ENCODE results near the gene CHAT.
A peak's percentile ranks its signal among the peaks of the same experiment; 100 is the strongest.

CHAT gene

GRCh38 chr10:49620286-49620810 is 6.5 kb downstream of the CHAT start:
- DNase-seq = no peak
- TF ChIP-seq, protein P1, sequence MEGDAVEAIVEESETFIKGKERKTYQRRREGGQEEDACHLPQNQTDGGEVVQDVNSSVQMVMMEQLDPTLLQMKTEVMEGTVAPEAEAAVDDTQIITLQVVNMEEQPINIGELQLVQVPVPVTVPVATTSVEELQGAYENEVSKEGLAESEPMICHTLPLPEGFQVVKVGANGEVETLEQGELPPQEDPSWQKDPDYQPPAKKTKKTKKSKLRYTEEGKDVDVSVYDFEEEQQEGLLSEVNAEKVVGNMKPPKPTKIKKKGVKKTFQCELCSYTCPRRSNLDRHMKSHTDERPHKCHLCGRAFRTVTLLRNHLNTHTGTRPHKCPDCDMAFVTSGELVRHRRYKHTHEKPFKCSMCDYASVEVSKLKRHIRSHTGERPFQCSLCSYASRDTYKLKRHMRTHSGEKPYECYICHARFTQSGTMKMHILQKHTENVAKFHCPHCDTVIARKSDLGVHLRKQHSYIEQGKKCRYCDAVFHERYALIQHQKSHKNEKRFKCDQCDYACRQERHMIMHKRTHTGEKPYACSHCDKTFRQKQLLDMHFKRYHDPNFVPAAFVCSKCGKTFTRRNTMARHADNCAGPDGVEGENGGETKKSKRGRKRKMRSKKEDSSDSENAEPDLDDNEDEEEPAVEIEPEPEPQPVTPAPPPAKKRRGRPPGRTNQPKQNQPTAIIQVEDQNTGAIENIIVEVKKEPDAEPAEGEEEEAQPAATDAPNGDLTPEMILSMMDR (IDR thresholded peaks at IDR 0.05; ENCODE audit: low read depth, low read length) = no peak
- no peaks in the 10 kb centered on the region for H3K9me3 ChIP-seq
- peaks cover 41% of the 10 kb centered on the region for H3K4me1 ChIP-seq
- no peaks in the 10 kb centered on the region for H3K36me3 ChIP-seq
- H3K4me3 ChIP-seq (ENCODE audit: low read depth, low read length) = no peak overlapping the region
- H3K27me3 ChIP-seq = no peaks in the 10 kb centered on the region

GRCh38 chr10:49620841-49621378 is 7.1 kb downstream of the CHAT start:
- no peaks in the 10 kb centered on the region for H3K27me3 ChIP-seq

GRCh38 chr10:49621561-49621960 is 7.7 kb downstream of the CHAT start:
- no peak for DNase-seq
- no peaks in the 10 kb centered on the region for H3K36me3 ChIP-seq
- H3K4me3 ChIP-seq (ENCODE audit: low read depth, low read length) = no peak overlapping the region
- TF ChIP-seq, protein P1 (IDR thresholded peaks at IDR 0.05; ENCODE audit: low read depth, low read length) = no peak
- no peaks in the 10 kb centered on the region for H3K9me3 ChIP-seq
- H3K27me3 ChIP-seq = no peaks in the 10 kb centered on the region
- H3K4me1 ChIP-seq = peaks cover 30% of the 10 kb centered on the region

More at GRCh38 chr10:49620841-49621378, 7.1 kb downstream of the CHAT start:
- H3K4me3 ChIP-seq (ENCODE audit: low read depth, low read length) = no peak overlapping the region
- H3K9me3 ChIP-seq = no peaks in the 10 kb centered on the region
- H3K36me3 ChIP-seq = no peaks in the 10 kb centered on the region
- TF ChIP-seq, protein P1 (IDR thresholded peaks at IDR 0.05; ENCODE audit: low read depth, low read length) = no peak
- peaks cover 35% of the 10 kb centered on the region for H3K4me1 ChIP-seq
- peak; percentile 77 for DNase-seq

- no peak overlapping the region for H3K4me3 ChIP-seq (ENCODE audit: low read depth, low read length)
Measured at GRCh38 chr10:49622426-49623425, 8.9 kb downstream of the CHAT start.

DNA sequence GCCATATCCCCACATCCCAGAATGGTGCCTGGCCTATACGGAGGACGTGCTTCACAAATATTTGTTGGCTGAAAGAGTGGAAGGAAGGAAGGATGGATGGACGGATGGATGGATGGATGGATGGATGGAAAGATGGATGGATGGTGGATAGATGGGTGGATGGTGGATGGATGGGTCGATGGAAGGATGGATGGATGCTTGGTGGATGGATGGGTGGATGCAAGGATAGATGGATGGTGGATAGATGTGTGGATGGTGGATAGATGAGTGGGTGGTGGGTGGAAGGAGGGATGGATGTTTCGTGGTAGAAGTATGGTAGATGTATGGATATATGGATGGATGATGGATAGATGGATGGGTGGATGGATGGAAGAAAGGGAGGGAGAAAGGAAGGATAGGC is 10.8 kb downstream of the CHAT start:
- no peaks in the 10 kb centered on the region for H3K27me3 ChIP-seq

More at GRCh38 chr10:49622426-49623425, 8.9 kb downstream of the CHAT start:
- DNase-seq = no peak
- H3K4me1 ChIP-seq = peaks cover 20% of the 10 kb centered on the region
- no peaks in the 10 kb centered on the region for H3K27me3 ChIP-seq
- TF ChIP-seq, protein P1 (IDR thresholded peaks at IDR 0.05; ENCODE audit: low read depth, low read length) = no peak
- H3K9me3 ChIP-seq = no peaks in the 10 kb centered on the region
- H3K36me3 ChIP-seq = no peaks in the 10 kb centered on the region

More for the DNA sequence above, 10.8 kb downstream of the CHAT start:
- Histone ChIP-seq H3K4me1 (peaks cover 25% of the 10 kb centered on the region), H3K9me3 (no peaks in the 10 kb centered on the region), H3K4me3 (ENCODE audit: low read depth, low read length) (no peak overlapping the region), H3K36me3 (no peaks in the 10 kb centered on the region)
- TF ChIP-seq, protein P1 (IDR thresholded peaks at IDR 0.05; ENCODE audit: low read depth, low read length) = no peak
- no peak for DNase-seq
